Measurements from ENCODE around the gene CCSER1.

- TF ChIP-seq CTCF (conservative IDR thresholded peaks at IDR 0.05; ENCODE audit: low read length) = no peak
- no peak for TF ChIP-seq EZH2phosphoT487 (IDR thresholded peaks at IDR 0.05; ENCODE audit: borderline replicate concordance)
Observed at GRCh38 chr4:90120815-90121214, 6.4 kb upstream of the CCSER1 start.

All from Loucy (cell line).